ENCODE measurements around the gene MAN1B1. TPM values are rescaled to one million over a fixed set of nuclear protein-coding genes. Genes with fewer than 3 reads are reported as not detected.

The MAN1B1 gene
- total RNA-seq, 1 donor from 2014 or later = 59.8 TPM

DNA sequence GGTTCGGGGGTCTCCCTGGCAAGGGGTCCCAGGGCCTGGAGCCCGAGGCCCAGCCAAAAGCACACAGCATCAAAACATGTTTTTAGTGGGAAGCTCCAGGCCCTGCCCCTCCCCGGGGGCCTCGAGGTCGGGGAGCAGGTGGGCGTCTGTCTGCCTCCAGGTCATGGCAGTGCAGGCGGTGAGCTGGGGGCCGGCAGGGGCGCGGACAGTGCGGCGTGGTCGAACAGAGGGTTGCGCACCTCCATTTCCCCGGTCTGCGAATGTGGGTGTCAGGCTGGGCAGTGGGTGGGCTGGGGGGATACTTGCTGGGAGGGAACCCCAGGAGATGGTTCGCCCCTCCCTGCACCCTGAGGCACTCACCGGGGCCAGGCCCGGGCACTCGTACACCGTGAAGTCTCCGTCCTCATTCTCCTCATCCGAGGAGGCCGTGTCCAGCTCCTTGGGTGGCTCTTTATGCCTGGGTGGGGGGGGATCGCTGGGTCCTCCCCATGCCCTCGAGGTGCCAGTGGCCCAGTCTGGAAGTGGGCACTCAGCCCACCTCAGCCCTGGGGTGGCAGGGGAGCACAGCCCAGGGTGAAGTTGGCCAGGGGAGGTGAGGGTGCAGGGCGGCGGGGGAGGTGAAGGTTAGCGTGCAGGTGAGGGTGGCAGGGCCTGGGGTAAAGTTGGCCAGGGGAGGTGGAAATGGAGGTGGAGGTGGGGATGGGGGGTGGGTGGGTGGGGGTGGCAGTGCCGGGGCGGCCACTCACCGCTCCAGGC, 47.0 kb upstream of the MAN1B1 start:
- DNase-seq = no peak
- Mint-ChIP-seq H3K9me3 (ENCODE audit: unreplicated experiment) (peaks cover 4% of the 10 kb centered on the region), H3K4me3 (ENCODE audit: unreplicated experiment) (no peak overlapping the region), H3K36me3 (ENCODE audit: unreplicated experiment) (no peaks in the 10 kb centered on the region), H3K27me3 (ENCODE audit: unreplicated experiment) (no peaks in the 10 kb centered on the region), H3K4me1 (ENCODE audit: low read depth, unreplicated experiment) (no peaks in the 10 kb centered on the region), H3K27ac (ENCODE audit: unreplicated experiment) (no peak overlapping the region)
- TF ChIP-seq, protein P1, sequence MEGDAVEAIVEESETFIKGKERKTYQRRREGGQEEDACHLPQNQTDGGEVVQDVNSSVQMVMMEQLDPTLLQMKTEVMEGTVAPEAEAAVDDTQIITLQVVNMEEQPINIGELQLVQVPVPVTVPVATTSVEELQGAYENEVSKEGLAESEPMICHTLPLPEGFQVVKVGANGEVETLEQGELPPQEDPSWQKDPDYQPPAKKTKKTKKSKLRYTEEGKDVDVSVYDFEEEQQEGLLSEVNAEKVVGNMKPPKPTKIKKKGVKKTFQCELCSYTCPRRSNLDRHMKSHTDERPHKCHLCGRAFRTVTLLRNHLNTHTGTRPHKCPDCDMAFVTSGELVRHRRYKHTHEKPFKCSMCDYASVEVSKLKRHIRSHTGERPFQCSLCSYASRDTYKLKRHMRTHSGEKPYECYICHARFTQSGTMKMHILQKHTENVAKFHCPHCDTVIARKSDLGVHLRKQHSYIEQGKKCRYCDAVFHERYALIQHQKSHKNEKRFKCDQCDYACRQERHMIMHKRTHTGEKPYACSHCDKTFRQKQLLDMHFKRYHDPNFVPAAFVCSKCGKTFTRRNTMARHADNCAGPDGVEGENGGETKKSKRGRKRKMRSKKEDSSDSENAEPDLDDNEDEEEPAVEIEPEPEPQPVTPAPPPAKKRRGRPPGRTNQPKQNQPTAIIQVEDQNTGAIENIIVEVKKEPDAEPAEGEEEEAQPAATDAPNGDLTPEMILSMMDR (IDR thresholded peaks at IDR 0.05; ENCODE audit: partially characterized antibody, unreplicated experiment) = no peak

DNA sequence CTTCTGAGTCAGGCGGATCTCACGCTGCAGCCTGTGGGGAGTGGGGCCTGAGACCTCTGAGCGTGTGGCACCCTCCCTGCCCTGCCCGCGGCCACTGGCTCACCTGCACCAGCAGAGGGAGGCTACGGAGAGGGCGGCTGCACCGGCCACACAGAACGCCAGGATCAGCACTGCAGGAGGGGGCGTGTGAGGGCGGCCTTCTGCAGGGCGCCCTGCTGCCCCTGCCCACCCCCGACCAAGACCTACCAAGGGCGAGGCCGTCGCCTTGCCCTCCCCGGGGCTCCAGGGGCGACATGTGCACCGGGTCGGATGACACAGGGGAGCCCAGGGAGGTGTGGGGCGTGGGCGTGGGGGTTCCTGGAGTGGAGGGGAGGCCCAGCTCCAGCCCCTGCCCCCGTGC, 46.2 kb upstream of the MAN1B1 start:
- Mint-ChIP-seq H3K27me3 (ENCODE audit: unreplicated experiment) (no peaks in the 10 kb centered on the region), H3K9me3 (ENCODE audit: unreplicated experiment) (peaks cover 4% of the 10 kb centered on the region), H3K27ac (ENCODE audit: unreplicated experiment) (no peak overlapping the region), H3K4me3 (ENCODE audit: unreplicated experiment) (no peak overlapping the region), H3K36me3 (ENCODE audit: unreplicated experiment) (no peaks in the 10 kb centered on the region), H3K4me1 (ENCODE audit: low read depth, unreplicated experiment) (no peaks in the 10 kb centered on the region)
- DNase-seq = no peak
- TF ChIP-seq, protein P1 (IDR thresholded peaks at IDR 0.05; ENCODE audit: partially characterized antibody, unreplicated experiment) = no peak

DNA sequence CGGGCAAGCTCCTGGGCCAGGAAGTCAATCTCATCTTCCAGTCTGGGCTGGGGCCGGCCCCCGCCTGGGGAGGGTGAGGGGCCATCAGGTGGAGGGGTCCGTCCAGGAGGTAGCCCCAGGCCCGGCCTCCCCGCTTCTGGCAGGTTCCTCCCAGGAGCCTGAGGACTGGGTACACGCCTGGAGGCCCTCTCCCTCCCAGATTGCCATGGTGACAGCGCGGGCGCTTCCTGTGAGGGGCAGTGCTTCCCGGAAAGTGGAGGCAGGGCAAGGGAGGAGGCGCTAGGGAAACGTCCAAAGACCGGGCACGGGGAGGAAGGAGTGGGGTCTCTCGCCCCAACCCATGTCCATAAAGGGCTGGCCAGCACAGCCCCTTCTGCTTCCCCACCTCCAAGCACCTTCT, 45.7 kb upstream of the MAN1B1 start:
- H3K27me3 Mint-ChIP-seq (ENCODE audit: unreplicated experiment) = no peaks in the 10 kb centered on the region
- H3K4me1 Mint-ChIP-seq (ENCODE audit: low read depth, unreplicated experiment) = no peaks in the 10 kb centered on the region
- TF ChIP-seq, protein P1 (IDR thresholded peaks at IDR 0.05; ENCODE audit: partially characterized antibody, unreplicated experiment) = no peak

DNA sequence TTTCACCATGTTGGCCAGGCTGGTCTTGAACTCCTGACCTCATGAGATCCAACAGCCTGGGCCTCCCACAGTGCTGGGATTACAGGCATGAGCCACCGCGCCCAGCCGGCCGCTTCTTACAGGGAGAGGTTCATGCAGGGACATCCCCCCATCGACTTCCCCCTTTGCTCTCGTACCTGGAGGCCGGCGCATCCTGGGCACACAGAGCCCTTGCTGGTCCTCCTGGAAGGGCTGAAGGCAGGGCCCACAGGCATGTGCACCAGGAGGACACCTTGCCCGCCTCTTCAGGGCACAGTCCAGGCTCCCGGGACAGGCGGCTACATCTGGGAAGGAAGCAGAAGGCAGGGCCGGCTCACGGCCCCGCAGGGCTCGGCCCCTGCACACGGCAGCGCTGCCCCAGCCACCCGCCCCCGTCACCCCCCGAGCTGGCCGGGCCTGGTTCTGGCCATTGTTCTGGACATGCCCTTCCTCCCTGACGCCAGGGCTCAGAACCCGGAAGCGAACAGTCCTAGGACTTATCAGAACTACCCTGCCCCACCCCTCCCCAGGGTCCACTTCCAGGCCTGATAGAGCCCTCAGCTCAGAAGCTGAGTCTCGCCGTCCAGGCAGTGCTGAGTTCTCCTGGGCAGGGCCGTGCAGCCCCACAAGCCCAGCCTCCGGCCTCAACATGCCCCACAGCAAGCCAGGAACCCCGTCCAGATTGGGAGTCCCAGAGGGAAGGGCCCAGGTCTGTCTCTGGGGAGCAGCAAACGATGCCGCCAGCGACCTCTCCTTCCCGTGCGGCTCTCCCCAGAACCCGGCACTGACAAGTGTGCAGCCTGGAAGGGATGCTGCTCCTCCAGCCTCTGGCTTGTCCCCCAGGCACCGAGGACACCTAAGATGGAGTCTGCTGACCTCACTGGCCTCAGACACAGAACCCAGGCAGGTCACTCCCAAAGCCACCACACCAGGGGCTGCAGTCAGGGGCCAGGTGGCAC, 43.7 kb upstream of the MAN1B1 start:
- TF ChIP-seq, protein P1 (IDR thresholded peaks at IDR 0.05; ENCODE audit: partially characterized antibody, unreplicated experiment) = no peak
- H3K4me3 Mint-ChIP-seq (ENCODE audit: unreplicated experiment) = peak overlapping the region; percentile 72
- peaks cover 2% of the 10 kb centered on the region for H3K9me3 Mint-ChIP-seq (ENCODE audit: unreplicated experiment)
- H3K27ac Mint-ChIP-seq (ENCODE audit: unreplicated experiment) = no peak overlapping the region
- no peaks in the 10 kb centered on the region for H3K36me3 Mint-ChIP-seq (ENCODE audit: unreplicated experiment)
- no peak for DNase-seq
- peaks cover 2% of the 10 kb centered on the region for H3K27me3 Mint-ChIP-seq (ENCODE audit: unreplicated experiment)
- H3K4me1 Mint-ChIP-seq (ENCODE audit: low read depth, unreplicated experiment) = no peaks in the 10 kb centered on the region

More for the DNA sequence above, 45.7 kb upstream of the MAN1B1 start:
- Mint-ChIP-seq H3K36me3 (ENCODE audit: unreplicated experiment) (no peaks in the 10 kb centered on the region), H3K4me3 (ENCODE audit: unreplicated experiment) (no peak overlapping the region), H3K27ac (ENCODE audit: unreplicated experiment) (no peak overlapping the region), H3K9me3 (ENCODE audit: unreplicated experiment) (peaks cover 4% of the 10 kb centered on the region)
- DNase-seq = no peak
